ENCODE results near the gene RHOG.
A peak's percentile ranks its signal among the peaks of the same experiment; 100 is the strongest.

Gene RHOG

DNA sequence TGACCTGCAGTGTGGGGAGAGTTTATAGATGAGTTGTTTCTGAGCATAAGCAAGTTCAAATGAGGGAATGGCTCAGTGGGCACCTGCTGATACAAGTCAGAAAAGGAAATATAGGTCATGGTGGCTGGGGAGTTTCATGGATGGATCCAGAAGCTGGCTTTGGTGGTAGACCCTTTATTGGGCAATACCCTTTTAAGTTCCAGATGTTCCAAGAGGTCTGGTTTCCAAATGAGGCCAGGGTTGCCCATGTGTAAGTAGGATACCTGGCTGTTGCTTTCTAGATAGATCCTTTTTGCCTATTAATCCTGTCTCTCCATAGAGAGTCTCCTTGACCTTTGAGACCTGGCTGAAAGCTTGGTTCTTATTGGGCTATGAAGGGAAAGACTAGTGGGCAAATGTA, 16.9 kb upstream of the RHOG start:
- no peak for DNase-seq

- DNase-seq = peak; percentile 32
These were observed 16.2 kb upstream of the RHOG start for GRCh38 chr11:3856856-3857553.

DNA sequence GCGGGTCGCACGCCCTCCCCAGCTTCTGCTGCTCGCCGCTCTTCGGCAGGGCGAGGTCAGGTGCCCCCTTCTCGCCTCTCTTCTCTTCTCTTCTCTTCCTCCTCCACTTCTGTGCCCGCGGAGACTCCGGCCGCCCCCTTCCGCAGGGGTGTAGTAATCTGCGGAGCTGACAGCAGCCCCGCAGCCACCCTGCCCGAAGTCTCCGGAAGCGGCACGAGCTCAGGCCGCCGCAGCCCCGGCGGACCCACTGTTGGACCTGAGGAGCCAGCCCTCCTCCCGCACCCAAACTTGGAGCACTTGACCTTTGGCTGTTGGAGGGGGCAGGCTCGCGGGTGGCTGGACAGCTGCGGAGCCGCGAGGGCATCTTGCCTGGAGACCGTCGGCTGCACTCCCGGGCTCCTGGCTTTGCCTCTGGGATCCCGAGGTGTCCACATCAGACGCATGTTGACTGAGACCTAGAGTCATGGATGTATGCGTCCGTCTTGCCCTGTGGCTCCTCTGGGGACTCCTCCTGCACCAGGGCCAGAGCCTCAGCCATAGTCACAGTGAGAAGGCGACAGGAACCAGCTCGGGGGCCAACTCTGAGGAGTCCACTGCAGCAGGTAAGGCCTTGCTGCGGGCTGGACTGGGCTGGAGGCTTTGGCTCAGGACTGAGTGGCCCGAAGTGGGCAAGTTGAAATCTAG, 15.2 kb upstream of the RHOG start:
- peak; percentile 84 for DNase-seq

DNA sequence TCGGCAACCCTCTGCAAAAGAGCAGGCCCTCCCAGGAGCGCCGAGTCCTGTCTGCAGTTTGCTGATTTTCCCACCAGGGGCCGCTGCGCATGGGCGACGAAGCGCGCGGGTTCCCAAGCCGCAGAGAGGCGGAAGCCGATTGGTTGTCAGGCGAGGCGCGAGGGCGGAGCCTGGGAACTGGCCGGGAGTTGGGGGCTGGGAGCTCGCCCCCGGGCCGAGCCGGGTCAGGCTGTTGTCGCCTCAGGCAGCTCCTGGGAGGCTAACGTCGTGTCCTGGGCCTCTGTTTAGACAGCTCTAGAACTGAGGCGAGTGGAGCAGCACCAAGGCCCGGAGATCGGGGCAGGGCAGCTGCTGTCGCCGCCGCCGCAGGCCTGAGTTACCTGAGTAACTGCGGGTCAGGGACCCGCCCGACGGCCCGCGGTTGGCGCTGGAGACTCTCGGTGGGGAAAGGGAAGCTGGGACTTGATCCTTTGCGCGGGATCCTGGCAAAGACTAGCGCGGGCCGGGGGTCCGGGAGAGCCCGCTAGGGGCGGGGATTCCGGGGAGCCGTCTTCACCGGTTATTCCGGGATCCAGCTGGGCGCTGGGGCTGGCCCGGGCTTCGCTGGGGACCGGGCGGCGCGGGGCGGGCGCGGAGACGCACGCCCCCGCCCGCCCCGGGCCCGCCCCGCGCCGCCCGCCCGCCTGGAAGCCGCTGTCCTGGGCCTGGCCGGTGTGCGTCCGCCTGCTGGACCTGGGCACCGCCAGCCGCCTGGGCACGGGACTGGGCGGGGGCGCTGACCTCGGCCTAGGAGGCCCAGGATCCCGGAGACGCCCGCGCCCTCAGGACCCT, 14.4 kb upstream of the RHOG start, which contains the start of gene STIM1:
STIM1 (plus strand) TSS at position 688 of the 831 bp plus-strand sequence. CDS start 607 bp downstream, outside the sequence.
- DNase-seq = peak; percentile 98

DNA sequence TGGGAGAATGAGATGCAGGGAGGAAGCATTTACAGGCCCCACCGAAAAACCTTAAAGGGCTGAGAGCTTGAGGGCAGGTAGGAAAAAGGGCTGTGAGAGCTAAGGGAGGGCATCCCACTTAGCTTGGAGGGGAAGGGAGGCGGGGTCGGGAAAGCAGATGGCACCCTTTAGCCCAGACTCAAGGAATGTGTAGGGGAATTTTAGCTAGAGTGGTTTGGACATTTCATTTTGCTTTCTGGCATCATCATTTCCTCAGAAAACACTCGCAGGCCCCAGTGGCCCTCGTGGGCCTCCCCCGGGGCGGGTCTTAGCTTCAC, 13.9 kb upstream of the RHOG start:
- no peak for DNase-seq

DNA sequence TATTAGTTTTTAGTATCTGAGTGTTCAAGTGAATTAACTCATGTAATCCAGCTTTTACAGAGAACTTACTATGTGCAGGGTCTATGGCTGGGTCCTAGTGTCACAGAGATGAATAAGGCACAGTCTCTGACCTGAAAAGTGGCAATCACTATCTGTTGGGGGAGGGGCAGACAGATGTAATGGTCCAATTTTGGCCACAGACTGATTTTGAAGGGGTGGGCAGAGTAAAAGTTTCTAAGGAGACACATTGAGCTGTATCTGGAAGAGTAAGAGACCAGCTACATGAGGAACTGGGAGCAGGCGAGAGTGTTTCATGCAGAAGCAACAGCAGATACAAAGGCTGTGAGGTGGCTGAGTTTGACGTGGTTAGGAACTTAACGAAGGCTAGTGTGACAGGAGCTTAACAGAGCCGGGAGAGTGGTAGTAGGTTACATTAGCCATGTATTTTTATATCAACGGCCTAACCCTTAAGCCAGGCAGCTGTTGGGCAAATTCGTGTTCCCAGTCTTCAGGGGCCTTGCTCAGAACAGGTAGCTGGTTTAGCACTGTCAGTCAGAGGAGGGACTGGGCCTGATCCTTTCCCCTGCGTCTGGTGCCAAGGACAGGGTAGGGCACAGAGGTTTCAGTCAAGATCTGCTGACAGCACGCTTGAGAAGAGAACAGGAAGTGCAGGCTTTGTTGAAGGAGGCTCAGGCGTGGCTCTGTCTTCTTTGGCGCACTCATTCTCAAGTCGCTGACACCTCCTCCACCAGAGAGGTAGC, 13.3 kb upstream of the RHOG start:
- DNase-seq = peak; percentile 90

GRCh38 chr11:3853545-3853842, 12.7 kb upstream of the RHOG start:
- DNase-seq = no peak

- peak; percentile 83 for DNase-seq
These were observed 8.6 kb upstream of the RHOG start for GRCh38 chr11:3849297-3849874.

- no peak for DNase-seq
These were observed 4.9 kb upstream of the RHOG start for GRCh38 chr11:3845670-3846069.

GRCh38 chr11:3845246-3845645, 4.5 kb upstream of the RHOG start:
- DNase-seq = no peak

GRCh38 chr11:3843326-3843725, 2.6 kb upstream of the RHOG start:
- DNase-seq = no peak

GRCh38 chr11:3841426-3842350, 929 bp upstream of the RHOG start:
- DNase-seq = no peak

- DNase-seq = peak; percentile 63
These were observed 522 bp downstream of the RHOG start for GRCh38 chr11:3840004-3840869.

GRCh38 chr11:3838504-3838903, 2.3 kb downstream of the RHOG start:
- DNase-seq = peak; percentile 53

DNA sequence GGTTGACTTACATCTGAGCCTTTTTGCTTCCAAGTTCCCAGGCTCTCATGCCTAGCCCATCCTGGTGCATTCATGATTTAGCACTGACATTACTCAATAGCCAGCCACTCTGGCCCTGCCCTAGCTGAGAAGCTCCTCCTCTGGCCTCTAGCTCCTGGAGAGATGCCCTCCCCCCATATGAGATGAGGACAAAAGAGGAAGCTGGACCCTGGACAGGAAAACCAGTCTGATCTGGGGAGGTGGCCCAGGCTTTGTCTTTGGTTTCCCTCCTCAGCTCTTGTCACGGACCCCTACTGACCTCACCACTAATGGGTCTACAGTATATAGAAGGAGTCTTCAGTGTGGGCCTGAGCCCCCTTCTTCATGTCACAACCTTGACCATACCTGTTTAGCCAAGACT, 3.0 kb downstream of the RHOG start:
- DNase-seq = peak; percentile 97

DNA sequence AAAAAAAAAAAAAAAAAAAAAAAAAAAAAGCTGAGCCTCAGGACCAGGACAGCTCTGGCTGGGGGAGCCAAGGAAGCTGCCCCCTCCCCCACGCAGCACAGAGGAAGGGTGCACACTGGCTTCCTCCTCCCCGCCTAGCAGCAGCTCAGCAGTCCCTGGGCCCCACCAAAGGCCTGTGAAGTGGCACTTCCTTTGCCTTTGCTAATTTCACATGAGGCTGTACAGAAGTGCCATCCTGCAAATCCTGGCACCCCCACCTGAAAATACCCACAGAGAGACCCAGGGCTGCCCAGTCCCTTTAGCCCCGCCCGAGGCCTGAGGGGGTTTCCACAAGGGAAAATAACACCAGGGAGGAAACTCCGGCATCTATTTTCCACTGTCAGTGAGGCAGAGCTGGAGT, 3.9 kb downstream of the RHOG start:
- DNase-seq = peak; percentile 77

- DNase-seq = peak; percentile 54
These were observed 5.0 kb downstream of the RHOG start for GRCh38 chr11:3835751-3836150.

GRCh38 chr11:3834664-3835461, 5.9 kb downstream of the RHOG start:
- peak; percentile 98 for DNase-seq

DNA sequence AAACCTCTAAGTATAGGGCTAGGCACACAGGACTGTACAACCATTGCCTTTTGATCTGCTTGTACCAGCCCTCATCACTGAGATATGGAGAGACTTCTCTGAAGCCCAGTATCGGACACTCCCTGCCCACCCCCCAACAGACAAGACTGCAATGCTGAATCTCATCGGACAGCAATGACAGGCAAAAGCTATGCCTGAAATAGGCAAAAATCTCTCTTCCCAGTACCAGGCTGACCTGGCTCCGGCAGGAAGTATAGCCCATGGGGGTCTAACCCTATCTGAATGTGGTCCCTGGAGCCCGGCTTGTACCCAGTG, 6.5 kb downstream of the RHOG start:
- DNase-seq = no peak

DNA sequence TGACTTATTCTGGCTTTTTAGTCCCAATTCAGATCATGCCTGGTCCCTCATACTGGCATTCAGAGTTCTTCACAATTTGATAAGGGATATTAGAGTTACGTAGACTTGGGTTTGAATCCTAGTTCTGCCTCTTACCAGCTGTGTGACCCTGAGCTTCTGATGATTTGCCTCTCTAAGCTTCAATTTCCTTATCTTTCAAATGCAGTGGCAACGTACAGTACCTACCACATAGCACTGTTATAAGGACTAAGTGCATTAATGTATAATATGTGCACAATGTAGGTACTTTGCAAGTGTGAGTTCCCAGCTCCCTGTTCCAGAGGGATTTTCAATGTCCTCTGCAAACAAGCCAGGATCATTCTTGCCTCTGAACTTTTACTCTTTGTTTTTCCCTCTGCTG, 7.3 kb downstream of the RHOG start:
- DNase-seq = peak; percentile 90

Measured in hematopoietic multipotent progenitor cell treated with erythropoietin and hydrocortisone succinate and interleukin-3 and kit ligand, for 4 days (in vitro differentiated cells).